ENCODE results near the gene MYO1D. TPM values are rescaled to one million over a fixed set of nuclear protein-coding genes. Genes with fewer than 3 reads are reported as not detected.

MYO1D gene
- total and polyA plus RNA-seq, 4 donors: 4.5 to 22.9 (median 13.3) TPM

GRCh38 chr17:32870027-32870670, 6.8 kb downstream of the MYO1D start:
- H3K4me3 ChIP-seq (ENCODE audit: low read depth in 1 of 3, low read length in 3 of 3): no peak overlapping the region
- peaks cover 0 to 10% (median 5%) of the 10 kb centered on the region in 4 donors for H3K4me1 ChIP-seq (ENCODE audit: control insufficient read depth in 4 of 4, insufficient read depth in 4 of 4, low read length in 3 of 4)
- TF ChIP-seq HNF4A (conservative IDR thresholded peaks at IDR 0.05): no peak
- no peak for TF ChIP-seq REST (IDR thresholded peaks at IDR 0.05)
- TF ChIP-seq RAD21 (IDR thresholded peaks at IDR 0.05): no peak
- TF ChIP-seq CTCF (IDR thresholded peaks at IDR 0.05; ENCODE audit: low read depth, low read length, missing input control): no peak
- TF ChIP-seq NR2F2 (IDR thresholded peaks at IDR 0.05): peak; percentile 81
- peak; percentile 29 for TF ChIP-seq SP1 (IDR thresholded peaks at IDR 0.05)
- peak in 1 of 2 donors; percentile 5 for TF ChIP-seq RXRA (IDR thresholded peaks at IDR 0.05)
- no peak for TF ChIP-seq YY1 (IDR thresholded peaks at IDR 0.05)
- no peak for TF ChIP-seq FOXA1 (IDR thresholded peaks at IDR 0.05)
- TF ChIP-seq HNF4G (IDR thresholded peaks at IDR 0.05): no peak
- TF ChIP-seq MAX (IDR thresholded peaks at IDR 0.05): no peak
- no peak for TF ChIP-seq TAF1 (conservative IDR thresholded peaks at IDR 0.05)
- peak in 1 of 2 donors; percentile 25 for TF ChIP-seq JUND (IDR thresholded peaks at IDR 0.05)
- TF ChIP-seq FOXA2 (IDR thresholded peaks at IDR 0.05): no peak
- TF ChIP-seq GABPA (IDR thresholded peaks at IDR 0.05 in 1 of 2, conservative IDR thresholded peaks at IDR 0.05 in 1 of 2): no peak
- no peak overlapping the region for H3K9ac ChIP-seq (ENCODE audit: low read depth in 1 of 2, low read length in 2 of 2)
- WGBS: 50% methylated on average over 3 of the region's 3 CpGs
- H3K9me3 ChIP-seq (ENCODE audit: control insufficient read depth in 4 of 4, low read length in 3 of 4): no peaks in the 10 kb centered on the region
- no peaks in the 10 kb centered on the region for H3K27me3 ChIP-seq (ENCODE audit: control insufficient read depth in 4 of 4, insufficient read depth in 4 of 4, low read length in 3 of 4)
- peak overlapping the region in 1 of 2 donors; percentile 47 for H3K27ac ChIP-seq (ENCODE audit: low read depth in 1 of 2, low read length in 2 of 2)
- no peaks in the 10 kb centered on the region for H3K36me3 ChIP-seq (ENCODE audit: control insufficient read depth in 4 of 4, insufficient read depth in 3 of 4, low read depth in 1 of 4, low read length in 3 of 4)
- DNase-seq (ENCODE audit: low spot score): no peak

- peak overlapping the region in 1 of 2 donors; percentile 13 for H3K9ac ChIP-seq (ENCODE audit: low read depth in 1 of 2, low read length in 2 of 2)
- TF ChIP-seq REST (IDR thresholded peaks at IDR 0.05) (no peak), SP1 (IDR thresholded peaks at IDR 0.05) (no peak), TAF1 (conservative IDR thresholded peaks at IDR 0.05) (no peak), ATF3 (IDR thresholded peaks at IDR 0.05) (no peak), NR2F2 (IDR thresholded peaks at IDR 0.05) (no peak), MAX (IDR thresholded peaks at IDR 0.05) (no peak), FOXA2 (IDR thresholded peaks at IDR 0.05) (no peak), CTCF (IDR thresholded peaks at IDR 0.05; ENCODE audit: low read depth, low read length, missing input control) (no peak), YY1 (IDR thresholded peaks at IDR 0.05) (no peak), EGR1 (IDR thresholded peaks at IDR 0.05; ENCODE audit: low read depth in 2 of 2) (no peak)
- no peaks in the 10 kb centered on the region for H3K36me3 ChIP-seq (ENCODE audit: control insufficient read depth in 4 of 4, insufficient read depth in 3 of 4, low read depth in 1 of 4, low read length in 3 of 4)
- H3K4me1 ChIP-seq (ENCODE audit: control insufficient read depth in 4 of 4, insufficient read depth in 4 of 4, low read length in 3 of 4): peaks cover 0 to 10% (median 5%) of the 10 kb centered on the region in 4 donors
- no peaks in the 10 kb centered on the region for H3K27me3 ChIP-seq (ENCODE audit: control insufficient read depth in 4 of 4, insufficient read depth in 4 of 4, low read length in 3 of 4)
- 82% methylated on average over 6 of the region's 6 CpGs for WGBS
- no peak for DNase-seq (ENCODE audit: low spot score)
- no peak overlapping the region for H3K4me3 ChIP-seq (ENCODE audit: low read depth in 1 of 3, low read length in 3 of 3)
- H3K9me3 ChIP-seq (ENCODE audit: control insufficient read depth in 4 of 4, low read length in 3 of 4): no peaks in the 10 kb centered on the region
- peak overlapping the region; percentile 11 to 18 for H3K27ac ChIP-seq (ENCODE audit: low read depth in 1 of 2, low read length in 2 of 2)
Observed at GRCh38 chr17:32869345-32870026, 7.4 kb downstream of the MYO1D start.

Measured in liver (tissue), 9 donors.